NCI-H2029 treated with DMSO at 0.1 percent for 48 hours (cell line): ENCODE data around the gene NCOA3.

Experiments
- DNase-seq: peaks from one replicate; lab custom pipeline; 2025; lab: John Stamatoyannopoulos, UW

The NCOA3 gene

DNA sequence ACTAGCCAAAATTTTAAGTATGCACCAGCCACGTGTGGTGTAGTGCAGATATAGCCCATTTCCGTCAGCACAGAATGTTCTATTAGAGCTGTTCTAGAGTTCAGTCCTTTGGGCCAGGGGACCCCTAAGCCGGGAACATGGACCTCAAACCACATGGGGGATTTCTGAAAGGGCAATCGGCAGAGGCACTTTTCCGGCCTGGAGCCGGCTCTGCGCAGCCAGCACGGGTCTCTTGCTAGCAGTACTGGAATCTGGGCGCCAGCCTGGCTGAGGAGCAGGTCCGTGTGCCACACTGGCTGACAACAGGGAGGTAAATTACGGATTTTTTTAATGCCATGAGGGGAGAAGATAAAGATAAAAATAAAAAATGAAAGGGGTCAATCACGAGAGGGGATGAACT lies 163.1 kb downstream of the NCOA3 start:
- DNase-seq: no peak

DNA sequence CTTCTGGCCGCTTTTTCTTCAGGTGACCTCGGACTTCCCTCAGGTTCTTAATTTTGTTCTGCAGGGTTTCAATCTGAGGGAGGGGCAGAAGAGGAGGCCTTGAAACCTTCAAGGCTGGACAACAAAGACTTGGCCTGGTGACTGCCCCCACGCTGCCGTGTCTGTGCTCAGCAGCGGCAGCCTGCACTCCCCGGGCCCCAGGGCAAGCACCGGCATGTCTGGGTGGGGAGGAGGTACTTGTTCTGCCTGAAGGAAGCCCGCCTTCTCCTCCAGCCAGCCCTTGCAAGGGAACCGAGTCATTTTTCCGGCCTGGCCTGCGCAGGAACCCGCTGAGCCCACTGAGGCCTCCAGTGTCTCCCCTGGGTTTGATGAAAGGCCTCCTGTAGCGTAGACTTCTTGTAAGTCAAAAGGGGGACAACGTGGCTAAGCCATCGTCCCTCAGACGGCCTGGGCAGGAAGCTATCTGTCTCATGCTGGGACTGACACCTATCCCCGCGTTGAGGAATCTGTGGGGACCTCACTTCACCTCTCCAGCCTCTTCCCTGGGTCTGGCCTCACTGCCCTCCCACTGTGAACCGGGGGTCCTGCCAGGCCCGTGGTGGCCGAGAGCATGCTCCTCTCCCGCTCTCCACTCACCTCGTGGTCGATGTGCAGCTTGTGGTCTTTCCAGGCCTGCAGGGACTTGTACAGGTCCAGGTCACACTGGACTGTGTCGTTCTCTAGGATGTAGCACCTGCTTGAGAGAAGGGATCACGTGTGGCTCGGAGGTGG lies 163.7 kb downstream of the NCOA3 start:
- no peak for DNase-seq

DNA sequence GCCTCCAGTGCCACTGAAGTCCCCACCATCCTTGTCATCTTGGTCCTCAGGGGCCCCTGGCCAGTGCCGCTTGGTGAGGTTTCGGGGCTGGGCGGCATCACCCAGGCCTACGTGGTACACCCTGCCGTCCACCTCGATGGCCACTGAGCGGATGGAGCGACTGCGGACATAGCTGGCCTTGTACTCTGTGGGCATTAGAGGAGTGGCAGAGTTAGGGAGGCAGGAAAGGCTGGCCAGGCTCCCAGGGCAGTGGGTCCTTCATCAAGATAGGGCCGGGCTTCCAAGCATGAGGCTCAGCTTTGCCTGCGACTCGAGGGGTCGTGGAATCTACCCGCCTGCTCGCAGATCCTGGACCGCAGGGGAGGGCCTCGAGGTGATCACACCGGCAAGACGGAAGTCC lies 164.6 kb downstream of the NCOA3 start:
- no peak for DNase-seq

DNA sequence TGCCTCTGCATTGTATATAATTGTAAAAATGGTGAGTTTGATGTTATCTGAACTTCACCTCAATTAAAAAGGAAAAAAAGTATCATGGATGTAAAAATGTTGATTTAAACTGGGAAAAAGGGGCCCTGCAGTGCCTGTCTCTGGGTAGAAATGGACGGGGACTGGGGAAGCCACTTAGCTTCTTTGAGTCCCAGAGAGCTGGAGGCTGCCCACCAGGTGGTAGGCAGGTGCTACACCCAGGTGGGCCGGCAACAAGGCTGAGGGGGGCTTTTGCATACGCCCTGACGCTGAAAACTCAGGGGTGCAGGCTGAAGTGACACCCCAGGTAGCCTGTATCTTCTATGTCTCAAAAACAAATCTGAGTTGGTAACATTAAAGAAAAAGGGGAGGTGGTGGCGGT lies 165.4 kb downstream of the NCOA3 start:
- no peak for DNase-seq

DNA sequence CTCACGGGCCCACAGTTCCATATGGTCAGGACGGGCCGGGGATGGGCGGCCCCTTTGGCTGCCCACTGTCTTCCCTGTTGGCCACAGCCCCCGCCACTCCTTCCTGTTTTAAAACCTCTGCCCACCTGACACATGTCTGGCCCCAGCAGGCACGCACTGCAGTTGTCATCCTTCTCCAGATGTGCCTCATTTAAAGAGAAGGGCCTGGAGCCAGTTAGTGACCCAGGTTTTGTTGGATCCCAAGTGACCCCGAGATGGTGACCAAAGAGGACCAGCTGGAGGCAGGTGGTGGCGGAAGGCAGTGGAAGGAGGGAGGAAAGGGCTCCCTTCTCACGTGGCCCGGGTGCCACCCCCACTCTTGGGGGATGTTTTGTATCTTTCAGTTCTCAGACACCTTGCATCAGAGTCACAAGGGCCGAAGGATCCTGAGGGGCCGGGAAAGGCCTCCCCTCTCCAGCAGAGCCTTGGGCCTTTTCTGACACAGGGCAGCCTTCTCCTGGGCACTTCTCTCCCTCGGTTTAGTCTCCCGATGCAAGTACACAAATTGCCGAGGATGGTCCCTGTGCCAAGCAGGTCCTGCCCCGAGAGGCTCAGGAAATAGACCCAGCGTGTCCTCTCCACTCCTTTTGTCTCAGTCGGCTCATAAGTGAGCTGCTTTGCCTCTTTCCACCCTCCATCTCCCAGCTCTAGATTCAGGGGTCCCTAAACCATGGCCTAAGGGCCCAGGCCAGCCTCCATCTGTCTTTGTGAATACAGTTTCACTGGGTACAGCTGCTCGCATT lies 166.0 kb downstream of the NCOA3 start:
- no peak for DNase-seq

DNA sequence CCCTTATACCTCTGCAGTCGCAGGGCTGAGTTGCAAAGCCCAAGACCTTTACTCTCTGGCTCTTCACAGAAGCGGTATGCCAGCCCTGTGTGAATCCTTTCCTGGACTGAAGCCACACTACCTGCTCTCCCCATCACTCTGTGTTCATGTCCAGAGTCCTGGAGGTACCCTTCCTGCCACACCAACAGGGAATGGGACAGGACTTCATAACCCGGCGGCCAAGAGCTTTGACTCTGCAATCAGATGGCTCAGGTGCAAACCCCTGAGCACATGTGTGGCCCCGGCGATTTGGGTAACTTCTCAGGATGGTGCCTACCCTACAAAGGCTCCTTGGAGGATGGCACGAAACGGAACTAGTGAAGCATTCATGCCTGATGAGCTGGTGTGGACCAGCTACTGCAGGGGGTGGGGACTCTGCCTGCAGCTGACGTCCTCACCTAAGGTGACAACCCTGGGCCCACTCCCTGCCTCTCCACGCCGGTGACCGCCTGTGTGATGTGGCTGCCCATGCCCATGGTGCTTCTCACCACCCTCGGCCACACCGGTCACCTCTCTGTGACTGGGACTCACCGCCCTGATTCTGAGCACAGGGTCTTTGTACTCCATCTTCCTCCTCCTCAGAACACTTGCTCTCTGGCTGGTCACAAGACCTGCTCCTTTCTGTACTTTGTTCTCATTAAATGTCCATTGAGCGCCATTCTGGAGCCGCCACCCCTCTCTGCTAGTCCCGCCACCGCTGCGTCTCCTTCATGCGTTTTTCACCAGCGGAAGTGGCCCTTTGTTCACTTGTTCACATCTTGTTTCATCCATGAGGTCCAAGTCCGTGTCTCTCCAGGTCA lies 166.8 kb downstream of the NCOA3 start:
- no peak for DNase-seq

DNA sequence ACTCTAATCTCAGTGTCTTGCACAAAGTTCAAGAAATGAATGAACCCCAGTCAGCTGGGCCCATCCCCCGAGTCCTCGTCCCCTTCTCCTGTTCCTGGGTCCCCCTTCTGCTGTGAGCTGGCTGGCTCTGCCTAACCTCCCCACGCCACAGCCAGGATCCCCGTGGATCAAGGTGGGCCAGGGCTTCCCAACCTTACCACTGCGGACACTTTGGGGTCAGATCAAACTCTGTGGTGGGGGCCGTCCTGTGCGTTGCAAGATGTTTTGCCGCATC lies 167.4 kb downstream of the NCOA3 start:
- DNase-seq: no peak

DNA sequence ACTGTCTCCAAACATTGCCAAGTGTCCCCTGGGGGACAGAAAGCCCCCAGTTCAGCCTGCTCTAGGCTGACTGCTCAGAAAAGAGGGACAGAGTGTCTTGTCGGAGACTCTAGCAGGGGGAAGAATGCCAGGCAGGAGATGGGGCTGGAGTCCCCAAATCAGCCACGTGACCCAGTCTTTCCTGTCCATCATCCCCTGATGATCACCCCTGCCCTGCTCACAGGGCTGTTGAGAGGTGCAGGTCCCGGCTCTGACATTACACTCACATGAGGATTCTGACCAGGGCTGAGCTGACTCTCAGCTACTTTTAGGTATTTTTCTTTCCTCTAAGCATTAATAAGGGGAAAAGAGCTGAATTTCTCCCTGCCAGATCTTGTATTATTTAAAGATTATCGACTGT lies 167.8 kb downstream of the NCOA3 start:
- no peak for DNase-seq

DNA sequence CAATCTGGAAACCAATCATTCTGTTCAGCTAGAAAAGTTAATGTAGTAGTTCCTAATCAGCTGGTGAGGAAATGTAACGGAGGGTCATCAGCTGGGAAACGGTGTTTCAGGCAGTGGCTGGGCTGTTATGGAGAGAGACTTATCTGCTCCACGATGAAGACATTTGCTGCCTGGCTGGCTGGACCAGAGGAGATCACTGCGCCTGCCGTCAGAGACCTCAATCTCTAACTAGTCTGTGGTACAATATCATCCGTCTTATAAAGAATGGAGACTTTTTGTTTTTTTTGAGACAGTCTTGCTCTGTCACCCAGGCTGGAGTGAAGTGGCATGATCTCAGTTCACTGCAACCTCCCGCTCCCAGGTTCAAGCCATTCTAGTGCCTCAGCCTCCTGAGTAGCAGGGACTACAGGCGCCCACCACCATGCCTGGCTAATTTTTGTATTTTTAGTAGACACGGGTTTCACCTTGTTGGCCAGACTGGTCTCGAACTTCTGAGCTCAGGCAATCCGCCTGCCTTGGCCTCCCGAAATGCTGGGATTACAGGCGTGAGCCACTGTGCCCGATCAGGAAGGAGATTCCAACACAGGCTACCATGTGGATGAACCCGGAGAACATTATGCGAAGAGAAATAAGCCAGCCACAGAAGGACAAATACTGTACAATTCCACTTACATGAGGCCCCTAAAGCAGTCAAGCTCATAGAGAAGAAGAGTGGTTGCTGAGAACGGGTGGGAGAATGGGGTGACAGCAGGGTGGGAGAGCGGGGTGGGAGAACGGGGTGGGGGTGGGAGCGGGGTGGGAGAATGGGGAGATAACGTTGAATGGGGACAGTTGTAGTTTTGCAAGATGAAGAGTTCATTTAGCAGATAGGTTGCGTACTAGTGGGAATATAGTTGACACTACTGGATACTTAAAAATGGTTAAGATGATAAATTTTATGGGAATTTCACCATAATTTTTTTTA lies 168.5 kb downstream of the NCOA3 start:
- no peak for DNase-seq

DNA sequence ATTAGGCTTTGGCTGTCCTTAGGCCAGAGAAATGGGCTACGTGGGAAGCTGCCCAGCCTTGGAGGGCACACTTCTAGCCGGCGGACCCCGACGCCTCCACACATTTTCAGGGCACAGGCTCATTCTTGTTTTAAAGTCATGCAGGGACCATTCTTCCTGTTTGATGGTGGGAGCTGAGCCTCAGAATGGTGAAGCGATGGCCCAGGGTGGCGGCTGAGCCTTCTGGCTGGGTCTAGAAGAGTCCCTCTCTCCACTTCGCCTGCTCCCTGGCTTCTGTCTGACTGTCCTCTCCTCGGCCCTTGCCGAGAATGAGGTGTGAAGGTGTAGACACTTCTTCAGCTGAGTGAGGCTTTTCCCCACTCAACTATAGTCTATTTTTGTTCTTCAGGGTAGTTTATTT lies 169.2 kb downstream of the NCOA3 start:
- no peak for DNase-seq

DNA sequence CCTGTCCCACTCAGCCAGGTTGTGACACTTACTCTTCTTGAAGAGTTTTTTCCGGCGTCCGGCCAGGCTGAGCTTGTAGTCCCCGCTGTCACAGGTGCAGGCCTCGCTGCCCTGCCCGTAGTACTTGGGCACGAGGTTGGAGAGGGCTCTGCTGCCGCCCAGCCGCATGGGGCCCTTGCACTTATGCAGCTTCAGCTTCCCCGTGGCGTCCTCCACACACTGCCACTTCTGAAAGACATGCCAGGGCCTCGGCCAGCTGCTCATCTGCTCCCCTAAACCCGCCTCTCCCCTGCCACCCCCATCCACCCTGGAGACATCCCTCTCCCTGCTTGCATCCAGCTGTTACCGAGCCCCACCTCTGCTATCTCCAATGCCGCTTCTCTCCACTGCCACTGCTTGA lies 170.5 kb downstream of the NCOA3 start:
- no peak for DNase-seq

DNA sequence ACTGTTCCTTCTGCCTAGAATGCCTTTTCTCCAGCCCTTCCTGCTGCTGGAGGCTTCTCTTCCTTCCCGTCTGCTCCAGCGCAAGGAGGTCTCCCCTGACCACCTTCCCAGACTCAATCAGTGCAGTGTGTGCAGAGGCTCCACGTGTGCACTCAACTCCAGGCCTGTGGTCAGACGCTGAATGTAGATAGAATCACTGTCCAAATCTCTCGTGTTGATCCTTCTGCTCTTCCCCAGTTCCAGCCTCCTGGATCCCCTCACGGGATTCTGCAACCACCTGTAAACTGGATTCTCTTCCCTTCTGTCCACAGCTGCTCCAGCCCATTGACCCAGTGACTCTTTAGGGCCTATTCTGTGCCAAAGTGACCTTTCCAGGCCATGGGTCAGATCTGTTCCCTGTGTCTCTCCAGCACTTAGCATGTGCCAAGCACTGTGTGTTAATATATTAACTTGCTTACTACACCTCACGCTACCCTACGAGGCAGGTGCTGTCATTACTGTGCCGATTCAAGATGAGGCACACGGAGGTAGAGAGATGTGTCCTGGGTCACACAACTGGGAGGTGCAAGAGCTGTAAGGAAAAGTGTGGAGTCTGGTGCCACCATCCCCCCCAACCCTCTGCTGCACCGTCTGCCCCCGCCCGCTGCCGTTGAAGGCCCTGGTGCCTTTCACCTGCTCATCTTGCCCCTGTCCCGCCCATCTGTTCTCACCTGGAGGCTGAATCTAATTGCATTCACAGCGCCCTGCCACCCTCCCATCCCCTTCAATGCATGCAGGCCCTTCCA lies 171.4 kb downstream of the NCOA3 start:
- DNase-seq: no peak

DNA sequence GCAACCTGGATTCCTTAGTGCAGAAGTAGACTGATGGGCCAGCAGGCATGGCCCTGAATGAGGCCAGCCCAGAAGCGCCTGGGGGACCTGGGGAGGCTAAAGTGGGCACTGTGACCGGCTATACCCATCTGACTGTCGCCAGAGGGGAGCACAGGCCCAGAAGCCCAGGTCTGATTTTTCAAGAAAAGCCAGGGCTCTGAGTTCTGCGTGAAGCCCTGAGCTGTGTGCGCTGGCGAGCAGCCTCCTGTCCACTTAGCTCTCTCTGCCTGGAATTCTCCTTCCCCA lies 171.9 kb downstream of the NCOA3 start:
- no peak for DNase-seq

DNA sequence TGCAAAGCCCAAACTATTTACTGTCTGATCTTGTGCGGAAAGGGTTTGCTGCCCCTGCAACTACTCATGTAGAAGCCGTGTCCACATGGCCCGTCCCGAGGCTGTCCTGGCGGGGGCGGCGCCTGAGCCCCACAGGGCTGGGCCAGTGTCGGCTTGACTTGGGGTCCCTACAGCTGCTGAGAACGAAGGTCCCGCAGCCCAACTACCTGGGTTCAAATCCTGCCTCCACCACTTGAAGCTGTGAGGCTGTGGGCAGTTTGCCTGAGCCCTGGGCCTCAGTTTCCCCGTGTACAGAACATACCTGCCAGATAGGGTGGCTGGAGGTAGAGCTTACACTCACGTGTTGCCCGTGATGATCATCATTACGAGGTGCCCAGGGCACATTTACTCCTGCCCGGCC lies 172.5 kb downstream of the NCOA3 start:
- DNase-seq: no peak

DNA sequence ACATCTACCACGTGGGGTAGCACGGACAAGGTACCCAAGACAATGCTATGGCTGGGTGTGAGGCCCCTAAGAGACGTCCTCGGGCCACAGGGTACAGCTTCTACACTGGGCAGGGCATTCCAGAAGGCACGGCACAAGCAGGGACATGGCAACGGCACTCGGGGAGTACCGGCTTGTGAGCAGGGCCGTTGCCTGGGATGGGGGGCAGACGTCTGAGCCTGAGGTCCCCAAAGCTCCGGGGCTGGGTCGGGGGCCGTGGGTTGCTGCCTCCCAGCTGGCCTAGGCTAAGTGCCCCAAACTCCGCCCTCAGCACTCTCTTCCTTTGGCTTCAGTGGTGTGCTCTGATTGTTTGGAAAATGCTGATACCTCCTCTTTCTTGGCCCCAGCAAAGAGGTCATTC lies 173.0 kb downstream of the NCOA3 start:
- no peak for DNase-seq

DNA sequence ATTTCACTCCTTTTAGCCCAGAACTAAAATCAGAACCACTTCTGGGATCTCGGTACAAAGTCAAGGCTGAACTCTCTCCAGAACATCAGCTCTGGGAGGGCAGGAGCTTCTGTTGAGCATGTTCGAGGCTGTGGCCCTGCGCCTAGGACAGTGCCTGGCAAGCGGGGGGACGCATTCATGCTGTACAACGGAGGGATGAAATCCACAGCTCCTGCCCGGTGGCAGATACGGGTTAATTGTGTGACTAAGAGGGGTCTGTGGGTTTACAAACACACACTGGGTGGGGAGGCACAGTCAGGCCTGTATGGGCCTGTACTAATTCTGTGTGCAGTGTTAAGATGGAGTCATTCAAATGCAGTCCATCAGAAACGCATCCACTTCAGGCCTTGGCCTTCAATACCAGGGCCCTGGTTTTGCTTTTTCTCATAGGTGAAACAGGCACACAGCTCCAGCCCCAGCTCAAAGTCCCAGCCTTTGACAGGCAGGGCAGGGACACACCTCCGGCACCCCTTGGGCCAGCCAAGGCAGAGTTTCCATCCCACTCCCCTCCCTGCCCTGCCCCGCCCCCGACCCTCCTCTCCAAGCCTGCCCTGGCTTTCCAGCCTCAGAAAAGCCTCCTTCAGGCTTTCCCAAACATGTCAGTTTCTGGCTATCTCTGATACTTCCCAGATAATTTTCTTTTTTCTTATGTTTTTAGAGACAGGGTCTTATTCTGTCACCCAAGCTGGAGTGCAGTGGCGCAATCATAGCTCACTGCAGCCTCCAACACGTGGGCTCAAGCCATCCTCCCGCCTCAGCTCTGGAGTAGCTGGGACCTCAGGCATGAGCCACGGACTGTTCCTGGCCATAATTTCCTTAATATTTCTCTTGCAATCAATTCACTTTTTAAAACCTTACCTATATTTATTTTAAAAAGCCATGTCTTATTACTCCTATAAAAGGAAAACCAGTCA lies 173.8 kb downstream of the NCOA3 start:
- no peak for DNase-seq

DNA sequence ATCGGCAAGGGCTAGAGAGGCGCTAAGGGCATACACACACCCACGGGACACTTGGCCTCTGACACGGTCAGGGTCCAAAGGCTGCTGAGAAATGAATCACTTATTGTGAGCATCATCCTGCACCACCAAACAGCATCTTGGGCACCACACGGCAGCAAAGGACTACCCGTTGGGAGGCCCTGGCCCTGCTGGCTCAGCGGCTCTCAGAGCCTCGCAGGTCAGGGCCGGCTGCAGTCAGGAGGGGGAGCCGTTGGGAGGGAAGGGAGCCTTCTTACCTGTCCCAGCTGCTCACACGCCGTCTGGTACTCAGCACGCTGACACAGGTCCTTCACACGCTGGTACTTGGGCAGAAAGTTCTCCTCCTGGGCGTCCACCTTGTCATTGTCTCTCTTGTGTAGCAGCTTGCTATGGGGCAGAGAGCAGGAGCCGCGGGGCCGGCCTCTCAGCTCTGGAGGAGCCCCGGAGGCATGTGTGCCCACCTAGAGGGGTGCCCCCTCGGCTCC lies 174.6 kb downstream of the NCOA3 start:
- no peak for DNase-seq

DNA sequence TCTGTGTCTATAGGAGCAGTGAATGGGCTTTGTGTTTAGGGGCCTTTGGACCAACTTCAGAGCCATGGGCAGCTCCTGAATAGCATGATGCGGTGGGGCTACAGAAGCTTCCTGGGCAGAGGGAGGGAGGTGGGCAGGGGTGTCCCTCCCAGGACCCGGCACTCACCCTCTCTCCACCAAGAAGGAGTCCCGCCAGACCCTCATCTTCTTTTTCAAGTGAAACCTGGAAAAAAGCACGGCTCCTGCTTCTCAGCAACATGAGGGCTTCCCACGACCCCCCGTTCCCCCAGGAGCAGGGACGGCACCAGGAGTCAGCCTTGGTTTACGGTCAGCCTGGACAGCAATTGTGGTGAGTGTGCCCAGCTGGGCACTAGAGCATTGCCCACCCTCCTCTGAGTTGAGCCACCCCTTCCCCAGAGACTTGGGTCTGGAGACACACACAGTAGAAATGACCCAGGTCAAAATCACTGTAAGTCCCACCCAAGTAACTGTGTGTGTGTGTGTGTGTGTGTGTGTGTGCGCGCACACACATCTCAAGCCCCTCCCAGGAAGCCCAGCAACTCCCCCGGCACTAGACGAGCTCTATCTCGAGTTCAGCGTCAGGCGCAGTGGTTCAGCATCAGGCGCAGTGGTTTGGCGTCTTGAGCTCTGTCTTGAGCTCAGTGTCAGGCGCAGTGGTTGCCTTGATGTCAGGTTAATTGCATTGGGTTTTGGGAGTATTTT lies 175.4 kb downstream of the NCOA3 start:
- no peak for DNase-seq
